Measurements from ENCODE around the gene ST6GALNAC3. TPM values are rescaled to one million over a fixed set of nuclear protein-coding genes. Genes with fewer than 3 reads are reported as not detected.

ST6GALNAC3 gene
- total RNA-seq, 1 donor from 2014 or later = 22.0 TPM

- no peak for TF ChIP-seq CTCF (conservative IDR thresholded peaks at IDR 0.05)
- Mint-ChIP-seq H3K4me1 (peaks cover 5% of the 10 kb centered on the region), H3K27ac (ENCODE audit: unreplicated experiment) (no peak overlapping the region), H3K4me3 (no peak overlapping the region), H3K27me3 (ENCODE audit: low read depth) (no peaks in the 10 kb centered on the region), H3K36me3 (ENCODE audit: low read depth) (peaks cover 8% of the 10 kb centered on the region), H3K9me3 (peaks cover 5% of the 10 kb centered on the region)
- DNase-seq (ENCODE audit: low read depth, low spot score) = no peak
These were observed 307.0 kb downstream of the ST6GALNAC3 start for GRCh38 chr1:76381450-76382097.

- no peaks in the 10 kb centered on the region for H3K4me1 Mint-ChIP-seq
- TF ChIP-seq CTCF (conservative IDR thresholded peaks at IDR 0.05) = no peak
- DNase-seq (ENCODE audit: low read depth, low spot score) = no peak
- peaks cover 3% of the 10 kb centered on the region for H3K36me3 Mint-ChIP-seq (ENCODE audit: low read depth)
- no peak overlapping the region for H3K4me3 Mint-ChIP-seq
- peaks cover 3% of the 10 kb centered on the region for H3K9me3 Mint-ChIP-seq
- no peaks in the 10 kb centered on the region for H3K27me3 Mint-ChIP-seq (ENCODE audit: low read depth)
- H3K27ac Mint-ChIP-seq (ENCODE audit: unreplicated experiment) = no peak overlapping the region
These were observed 313.7 kb downstream of the ST6GALNAC3 start for GRCh38 chr1:76388261-76388660.

- H3K4me1 Mint-ChIP-seq = no peaks in the 10 kb centered on the region
- no peak overlapping the region for H3K27ac Mint-ChIP-seq (ENCODE audit: unreplicated experiment)
- H3K36me3 Mint-ChIP-seq (ENCODE audit: low read depth) = no peaks in the 10 kb centered on the region
- DNase-seq (ENCODE audit: low read depth, low spot score) = no peak
- H3K9me3 Mint-ChIP-seq = no peaks in the 10 kb centered on the region
- H3K27me3 Mint-ChIP-seq (ENCODE audit: low read depth) = no peaks in the 10 kb centered on the region
- TF ChIP-seq CTCF (conservative IDR thresholded peaks at IDR 0.05) = no peak
- no peak overlapping the region for H3K4me3 Mint-ChIP-seq
These were observed 315.9 kb downstream of the ST6GALNAC3 start for GRCh38 chr1:76390456-76390855.

- H3K4me3 Mint-ChIP-seq = no peak overlapping the region
- no peak overlapping the region for H3K27ac Mint-ChIP-seq (ENCODE audit: unreplicated experiment)
- no peak for TF ChIP-seq CTCF (conservative IDR thresholded peaks at IDR 0.05)
- DNase-seq (ENCODE audit: low read depth, low spot score) = no peak
- no peaks in the 10 kb centered on the region for H3K4me1 Mint-ChIP-seq
- H3K27me3 Mint-ChIP-seq (ENCODE audit: low read depth) = no peaks in the 10 kb centered on the region
- H3K9me3 Mint-ChIP-seq = peaks cover 4% of the 10 kb centered on the region
- H3K36me3 Mint-ChIP-seq (ENCODE audit: low read depth) = no peaks in the 10 kb centered on the region
These were observed 320.5 kb downstream of the ST6GALNAC3 start for GRCh38 chr1:76395059-76395458.

- no peak overlapping the region for H3K27ac Mint-ChIP-seq (ENCODE audit: unreplicated experiment)
- peaks cover 14% of the 10 kb centered on the region for H3K36me3 Mint-ChIP-seq (ENCODE audit: low read depth)
- peaks cover 28% of the 10 kb centered on the region for H3K4me1 Mint-ChIP-seq
- H3K4me3 Mint-ChIP-seq = no peak overlapping the region
- peaks cover 5% of the 10 kb centered on the region for H3K9me3 Mint-ChIP-seq
- H3K27me3 Mint-ChIP-seq (ENCODE audit: low read depth) = no peaks in the 10 kb centered on the region
- no peak for TF ChIP-seq CTCF (conservative IDR thresholded peaks at IDR 0.05)
- no peak for DNase-seq (ENCODE audit: low read depth, low spot score)
These were observed 327.6 kb downstream of the ST6GALNAC3 start for GRCh38 chr1:76402128-76402527.

All from neural crest cell (in vitro differentiated cells).